Activated B cell treated with CpG ODN at 0.5 μM for 24 hours (primary cell): ENCODE measurements around the gene SLC10A3. TPM values are rescaled to one million over a fixed set of nuclear protein-coding genes. Genes with fewer than 3 reads are reported as not detected.

Source experiments
- ATAC-seq: fragments of 200-7000 bp; cut with Tn5 transposase; one replicate; pipeline ENCODE4 v1.10.0; 2021; ENCODE audit warnings: low read depth, mild to moderate bottlenecking, moderate library complexity
- CTCF ChIA-PET: fragments of 350-600 bp; sonication (Branson Sonifier 250); formaldehyde crosslinking; loops from one replicate; lab custom pipeline; 2021; ENCODE audit warnings: antibody characterized with exemption; lab: Charles Lee
- POLR2A ChIA-PET: fragments of 350-600 bp; sonication (Branson Sonifier 250); formaldehyde crosslinking; loops from one replicate; lab custom pipeline; 2021; ENCODE audit warnings: antibody characterized with exemption; lab: Charles Lee
- DNase-seq: peaks from one replicate; pipeline ENCODE4 v3.0.0; 2022
- H3K27ac Mint-ChIP-seq: one replicate; pipeline ENCODE4 v1.8.0; 2020; ENCODE audit warnings: mixed read lengths
- H3K27me3 Mint-ChIP-seq: one replicate; pipeline ENCODE4 v1.8.0; 2021; ENCODE audit warnings: mixed read lengths
- H3K36me3 Mint-ChIP-seq: one replicate; pipeline ENCODE4 v1.8.0; 2021; ENCODE audit warnings: low read depth, mixed read lengths
- H3K4me1 Mint-ChIP-seq: one replicate; pipeline ENCODE4 v1.8.0; 2021; ENCODE audit warnings: mixed read lengths
- H3K4me3 Mint-ChIP-seq: one replicate; pipeline ENCODE4 v1.8.0; 2020; ENCODE audit warnings: mild to moderate bottlenecking, mixed read lengths
- H3K9me3 Mint-ChIP-seq: one replicate; pipeline ENCODE4 v1.8.0; 2020; ENCODE audit warnings: mixed read lengths
- CTCF ChIP-seq: fragments of 200-600 bp; IDR thresholded peaks from one replicate; pipeline ENCODE4 v1.8.0; 2022; ENCODE audit warnings: antibody characterized with exemption, mild to moderate bottlenecking
- intact Hi-C: fragments of 100-400 bp; cut with micrococcal nuclease; formaldehyde crosslinking; loops from one replicate; pipeline ENCODE4 v1.15.1; 2024
- total RNA-seq: library from RNA; stranded (reverse); gene quantifications from 2 replicates; pipeline ENCODE4 v1.2.3, GENCODE V29; 2022

SLC10A3 gene
- total RNA-seq, 1 donor from 2014 or later = 13.4 TPM

- H3K4me3 Mint-ChIP-seq = no peak overlapping the region
- H3K9me3 Mint-ChIP-seq = no peaks in the 10 kb centered on the region
- ChIA-PET CTCF (no interaction called here), POLR2A (interaction anchor here (0.7 kb wide), 1 partner anchor 16 kb away, joined by 7 read pairs; no protein-coding TSS in a partner anchor)
- no peak overlapping the region for H3K27ac Mint-ChIP-seq
- H3K4me1 Mint-ChIP-seq = peaks cover 14% of the 10 kb centered on the region
- no peak for DNase-seq
- H3K27me3 Mint-ChIP-seq = no peaks in the 10 kb centered on the region
- no peak for TF ChIP-seq CTCF
- intact Hi-C loops = no loop called here
- peaks cover 24% of the 10 kb centered on the region for H3K36me3 Mint-ChIP-seq
- ATAC-seq = no peak
These were observed 30.1 kb downstream of the SLC10A3 start for GRCh38 chrX:154460326-154460725.

- Mint-ChIP-seq H3K27ac (no peak overlapping the region), H3K27me3 (no peaks in the 10 kb centered on the region), H3K9me3 (no peaks in the 10 kb centered on the region), H3K4me3 (peak overlapping the region; percentile 11), H3K36me3 (peaks cover 20% of the 10 kb centered on the region), H3K4me1 (peaks cover 14% of the 10 kb centered on the region)
- intact Hi-C loops = loop anchor here (5.0 to 10.0 kb wide), 2 partner anchors 32 to 55 kb away; partner anchors contain the start of genes FAM3A and SLC10A3
- POLR2A ChIA-PET = interaction anchor here (0.6 to 3.0 kb wide), 6 partner anchors 10 to 67 kb away, joined by 3 to 27 read pairs (median 5); partner anchors contain the start of genes RPL10, SLC10A3 and TAFAZZIN
- CTCF ChIA-PET = interaction anchor here (1.4 kb wide), 1 partner anchor 67 kb away, joined by 3 read pairs; no protein-coding TSS in a partner anchor
- no peak for TF ChIP-seq CTCF
- DNase-seq = no peak
- no peak for ATAC-seq
These were observed 30.6 kb downstream of the SLC10A3 start for GRCh38 chrX:154459832-154460231.

GRCh38 chrX:154458954-154459778 is 31.3 kb downstream of the SLC10A3 start:
- no peak for TF ChIP-seq CTCF
- Mint-ChIP-seq H3K27me3 (no peaks in the 10 kb centered on the region), H3K4me3 (peak overlapping the region; percentile 83), H3K4me1 (peaks cover 14% of the 10 kb centered on the region), H3K36me3 (peaks cover 19% of the 10 kb centered on the region), H3K27ac (peak overlapping the region; percentile 30), H3K9me3 (no peaks in the 10 kb centered on the region)
- CTCF ChIA-PET = interaction anchor here (0.7 to 1.4 kb wide), 2 partner anchors 68 to 86 kb away, joined by 3 read pairs; no protein-coding TSS in a partner anchor
- intact Hi-C loops = loop anchor here (5.0 to 10.0 kb wide), 2 partner anchors 33 to 56 kb away; partner anchors contain the start of genes FAM3A and SLC10A3
- ATAC-seq = peak; percentile 41
- POLR2A ChIA-PET = interaction anchor here (0.6 to 3.0 kb wide), 12 partner anchors 10 to 68 kb away, joined by 3 to 27 read pairs (median 5); partner anchors contain the start of genes ATP6AP1, FAM3A, RPL10 and SLC10A3
- no peak for DNase-seq

GRCh38 chrX:154458116-154458953 is 32.1 kb downstream of the SLC10A3 start, which contains the start of gene PLXNA3:
TSS of gene PLXNA3 (plus strand) at chrX:154458281. CDS start at chrX:154460184, 1,903 bp downstream.
- Mint-ChIP-seq H3K27me3 (no peaks in the 10 kb centered on the region), H3K27ac (peak within 1 kb of the TSS; percentile 94), H3K36me3 (peaks cover 19% of the 10 kb centered on the region), H3K4me1 (peaks cover 14% of the 10 kb centered on the region), H3K9me3 (no peaks in the 10 kb centered on the region), H3K4me3 (peak within 1 kb of the TSS; percentile 93)
- POLR2A ChIA-PET = interaction anchor here (0.6 to 3.0 kb wide), 13 partner anchors 10 to 69 kb away, joined by 3 to 27 read pairs (median 5); partner anchors contain the start of genes ATP6AP1, FAM3A, LAGE3 and RPL10
- ATAC-seq (peak; percentile 84), DNase-seq (peak; percentile 75)
- intact Hi-C loops = loop anchor here (5.0 to 10.0 kb wide), 2 partner anchors 34 to 56 kb away; partner anchors contain the start of genes FAM3A and SLC10A3
- no peak for TF ChIP-seq CTCF
- CTCF ChIA-PET = interaction anchor here (0.7 to 1.4 kb wide), 2 partner anchors 69 to 85 kb away, joined by 3 read pairs; no protein-coding TSS in a partner anchor
